T-helper 9 cell (primary cell): ENCODE data around the gene NOL4L.

Experiments
- DNase-seq: peaks from one replicate; pipeline ENCODE4 v3.0.0-alpha.2; 2020

The NOL4L gene

DNA sequence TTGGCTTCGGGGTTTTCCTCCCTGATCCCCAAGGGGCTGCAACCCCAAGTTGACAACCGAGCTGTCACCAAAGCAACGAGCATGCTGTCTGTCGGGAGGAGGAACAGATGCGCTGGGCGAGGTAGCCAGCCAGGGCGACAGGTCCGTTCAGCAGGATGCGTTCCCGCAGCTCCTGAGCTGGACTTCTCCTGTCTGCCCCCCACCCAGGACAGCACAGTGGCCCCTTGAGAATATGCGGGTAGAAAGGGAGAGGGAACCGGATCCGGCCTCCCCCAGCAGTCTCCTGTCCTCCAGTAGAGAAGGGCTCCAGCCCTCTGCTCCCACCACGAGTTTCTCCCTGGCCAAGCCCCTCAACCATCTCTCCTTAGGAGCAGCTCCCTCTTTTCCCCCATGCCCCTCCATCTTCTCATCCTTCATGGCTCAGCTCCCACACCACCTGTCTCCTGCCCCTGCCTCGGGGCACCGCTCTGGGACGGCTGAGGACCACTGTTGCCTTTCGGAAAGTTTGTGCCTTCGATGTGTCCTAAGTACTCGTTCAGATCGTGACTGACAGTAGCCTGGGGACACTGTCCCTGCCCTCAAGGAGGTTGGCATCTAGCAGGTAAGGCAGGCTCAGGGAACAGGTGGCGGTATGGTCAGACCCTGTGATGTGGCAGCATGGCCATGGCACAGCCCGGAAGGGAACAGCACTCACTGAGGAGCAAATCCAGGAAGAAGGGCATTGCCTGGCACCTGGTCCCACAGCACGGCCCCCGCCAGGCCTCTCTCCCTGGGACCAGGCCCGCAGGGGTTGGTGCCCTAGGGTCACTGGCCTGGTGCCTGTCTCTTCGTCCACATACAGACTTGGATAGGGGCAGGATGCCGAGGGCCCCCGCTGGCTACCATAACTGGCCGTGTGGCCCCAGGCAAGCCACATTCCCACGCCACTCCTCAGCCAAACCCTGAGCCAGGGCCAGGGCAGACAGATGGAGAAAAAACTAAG lies 130.7 kb downstream of the NOL4L start:
- DNase-seq = no peak

DNA sequence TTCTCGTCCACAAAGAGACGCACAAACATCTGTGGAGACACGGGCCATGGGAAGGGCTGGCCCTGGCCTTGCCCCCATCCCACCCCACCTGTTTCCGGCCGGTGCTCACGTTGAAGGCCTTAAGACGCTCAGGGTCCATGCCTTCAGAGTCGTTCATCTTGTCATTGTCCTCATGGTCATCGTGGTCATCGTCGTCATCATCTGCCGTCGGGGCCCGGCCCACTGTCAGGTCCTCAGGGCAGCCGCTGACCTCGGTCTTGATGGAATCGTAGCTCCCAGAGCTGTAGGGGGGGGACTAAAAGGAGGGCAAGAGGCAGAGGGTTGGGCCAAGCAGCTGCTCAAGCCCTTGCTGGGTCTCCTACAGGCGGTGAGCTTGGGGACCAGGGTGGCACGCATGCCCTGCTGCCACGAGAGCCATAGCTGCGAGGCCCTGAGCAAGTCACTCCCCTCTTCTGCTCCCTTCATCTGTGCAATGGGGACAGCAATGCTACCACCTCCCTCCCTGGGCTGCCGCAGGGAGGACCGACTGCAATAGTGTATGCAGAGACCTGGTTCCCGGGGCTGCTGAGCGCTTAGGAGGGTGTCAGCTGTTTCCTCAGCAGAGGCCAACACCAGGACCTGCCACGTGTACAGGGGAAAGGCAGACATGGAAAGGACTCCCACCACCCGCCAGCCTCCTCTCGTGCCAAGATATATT lies 131.5 kb downstream of the NOL4L start:
- no peak for DNase-seq

DNA sequence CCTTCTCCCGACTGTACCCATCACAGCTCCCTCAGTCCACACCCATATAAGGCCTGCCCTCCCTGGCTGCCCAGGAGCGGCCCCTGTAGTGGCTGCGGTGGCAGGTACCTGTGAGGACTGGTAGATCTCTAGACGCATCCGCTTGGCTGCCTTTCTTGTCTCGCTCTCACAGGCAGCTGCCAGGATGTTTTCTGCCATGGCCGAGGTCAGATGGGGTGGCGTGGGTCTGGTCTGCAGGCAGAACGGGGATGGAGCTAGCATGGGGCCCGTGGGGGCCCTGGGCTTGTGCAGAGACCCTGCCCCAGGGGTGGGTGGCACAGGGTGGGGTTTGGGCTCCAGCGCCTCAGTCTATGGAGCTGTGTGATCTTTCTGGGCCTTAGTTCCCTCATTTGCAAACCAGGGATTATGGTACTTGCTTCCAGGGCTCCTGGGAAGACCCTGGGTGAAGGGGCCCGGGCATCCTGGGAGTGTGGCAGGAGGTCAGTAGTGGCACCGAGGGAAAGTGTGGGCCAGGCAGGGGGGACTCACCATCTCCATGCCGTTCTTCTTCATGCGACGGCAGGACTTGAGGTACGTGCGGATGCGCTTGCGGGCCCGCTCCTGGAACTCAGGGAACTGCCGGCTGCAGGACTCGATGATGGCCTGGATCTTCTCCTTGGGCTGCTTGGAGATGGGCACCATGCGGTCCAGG lies 132.2 kb downstream of the NOL4L start:
- no peak for DNase-seq

- DNase-seq = no peak
Measured at GRCh38 chr20:32451682-32452461, 133.3 kb downstream of the NOL4L start.

GRCh38 chr20:32451340-32451681 lies 133.8 kb downstream of the NOL4L start:
- no peak for DNase-seq

DNA sequence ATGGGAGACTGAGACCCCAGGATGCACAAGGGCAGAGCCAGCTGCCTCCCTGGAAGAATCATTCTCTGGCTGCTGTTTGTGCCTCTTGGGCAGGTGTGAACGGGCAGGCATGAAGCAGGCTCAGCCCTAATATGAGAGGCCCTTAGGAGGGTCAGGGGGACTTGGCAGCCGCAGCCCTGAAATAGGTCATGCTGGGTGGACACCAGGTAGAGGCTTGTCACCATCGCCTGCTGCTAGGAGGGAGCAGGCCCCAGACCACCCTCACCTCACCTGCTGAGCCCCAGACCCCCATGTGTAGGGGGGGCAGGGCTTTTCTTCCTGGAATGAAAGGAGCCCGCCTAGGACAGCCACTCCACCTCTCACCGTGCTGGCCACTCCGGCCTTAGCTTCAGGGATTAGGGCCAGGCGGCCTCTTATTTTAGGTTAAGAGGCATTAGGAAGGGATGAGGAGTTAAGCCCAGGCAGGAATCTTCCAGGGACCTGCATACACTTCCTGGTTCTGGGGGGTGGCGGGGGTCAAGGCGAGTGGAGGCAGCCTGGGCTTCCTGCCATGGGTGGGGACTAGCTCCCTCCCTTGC lies 134.6 kb downstream of the NOL4L start:
- no peak for DNase-seq

GRCh38 chr20:32449890-32450401 lies 135.2 kb downstream of the NOL4L start:
- no peak for DNase-seq

- no peak for DNase-seq
Measured at GRCh38 chr20:32449057-32449889, 135.9 kb downstream of the NOL4L start.

DNA sequence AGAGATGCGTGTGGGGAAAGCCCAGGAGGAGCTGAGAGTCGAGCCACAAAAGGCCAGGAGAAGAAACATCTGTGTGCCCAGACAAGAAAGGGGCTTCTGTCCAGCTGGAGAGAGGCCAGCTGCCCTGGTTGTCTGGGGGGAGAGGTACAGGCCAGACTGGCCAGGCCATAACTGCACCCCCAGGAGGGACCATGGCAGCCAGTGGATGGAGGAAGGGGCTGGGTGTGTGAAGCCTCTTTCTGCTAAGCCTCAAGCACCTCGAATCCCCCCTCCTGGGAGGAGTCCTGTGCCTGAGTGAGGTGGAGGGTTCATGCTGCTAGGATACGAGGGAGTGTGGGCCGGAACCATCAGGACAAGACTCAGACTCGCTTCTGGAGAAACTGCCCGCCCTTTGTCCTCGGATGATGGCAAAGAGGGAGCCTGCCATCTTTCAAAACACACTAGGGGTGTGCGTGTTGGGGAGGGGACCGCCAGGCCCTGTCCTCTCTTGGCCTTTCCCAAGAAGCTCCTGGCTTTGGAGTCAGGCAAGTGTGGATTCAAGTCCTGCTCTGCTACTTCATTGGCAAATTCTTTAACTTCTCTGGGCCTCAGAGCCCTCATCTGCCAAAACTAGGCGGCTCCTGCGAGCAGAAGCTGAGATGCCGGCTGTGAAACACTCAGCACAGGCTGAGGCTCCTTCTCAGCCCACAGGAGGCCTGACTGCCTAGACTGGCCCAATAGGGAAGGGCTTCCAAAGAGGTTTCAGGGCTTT lies 136.7 kb downstream of the NOL4L start:
- DNase-seq = no peak

DNA sequence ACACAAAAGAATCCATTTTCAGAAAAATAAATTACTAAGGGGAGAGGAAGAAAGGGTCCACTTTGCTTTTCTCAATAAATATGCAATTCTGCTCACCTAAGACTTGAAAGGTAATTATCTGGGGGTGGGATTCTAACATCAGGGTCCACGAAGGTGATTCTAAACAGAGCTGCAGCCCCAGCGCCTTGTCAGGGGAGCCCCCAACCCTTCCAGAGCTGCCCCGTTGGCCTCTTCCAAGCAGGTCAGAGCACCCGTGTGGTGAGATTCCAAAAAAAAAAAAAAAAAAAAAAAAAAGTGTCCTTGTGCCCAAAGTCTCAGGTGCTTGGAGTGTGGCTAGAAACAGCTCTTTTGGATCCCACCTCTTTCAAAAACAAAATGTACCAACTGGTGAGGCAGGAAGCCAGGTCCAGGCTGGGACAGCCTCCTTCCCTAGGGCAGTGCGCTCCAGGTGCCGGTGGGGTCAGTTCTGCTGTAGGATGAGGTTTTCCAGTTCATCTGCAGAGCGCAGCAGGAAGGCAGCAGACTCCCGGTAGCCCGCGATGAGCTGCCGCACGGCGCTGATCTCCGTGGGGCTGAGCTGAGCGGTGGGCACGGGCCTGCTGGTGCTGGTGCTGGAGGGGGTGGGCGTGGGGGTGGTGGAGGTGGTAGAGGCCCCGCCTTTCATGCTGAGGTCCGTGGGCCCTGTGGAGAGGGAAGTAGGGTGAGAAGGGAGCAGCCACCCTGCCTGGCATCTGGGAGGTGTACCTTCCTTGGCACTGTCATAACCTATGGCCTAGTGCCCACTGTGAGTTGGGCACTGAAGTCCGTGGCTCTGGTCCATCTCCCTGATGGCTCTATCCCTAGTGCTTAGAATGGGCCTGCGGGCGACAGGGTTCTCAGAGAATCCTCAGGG lies 137.8 kb downstream of the NOL4L start:
- DNase-seq = no peak

- DNase-seq = no peak
Measured at GRCh38 chr20:32446301-32447100, 138.6 kb downstream of the NOL4L start.

DNA sequence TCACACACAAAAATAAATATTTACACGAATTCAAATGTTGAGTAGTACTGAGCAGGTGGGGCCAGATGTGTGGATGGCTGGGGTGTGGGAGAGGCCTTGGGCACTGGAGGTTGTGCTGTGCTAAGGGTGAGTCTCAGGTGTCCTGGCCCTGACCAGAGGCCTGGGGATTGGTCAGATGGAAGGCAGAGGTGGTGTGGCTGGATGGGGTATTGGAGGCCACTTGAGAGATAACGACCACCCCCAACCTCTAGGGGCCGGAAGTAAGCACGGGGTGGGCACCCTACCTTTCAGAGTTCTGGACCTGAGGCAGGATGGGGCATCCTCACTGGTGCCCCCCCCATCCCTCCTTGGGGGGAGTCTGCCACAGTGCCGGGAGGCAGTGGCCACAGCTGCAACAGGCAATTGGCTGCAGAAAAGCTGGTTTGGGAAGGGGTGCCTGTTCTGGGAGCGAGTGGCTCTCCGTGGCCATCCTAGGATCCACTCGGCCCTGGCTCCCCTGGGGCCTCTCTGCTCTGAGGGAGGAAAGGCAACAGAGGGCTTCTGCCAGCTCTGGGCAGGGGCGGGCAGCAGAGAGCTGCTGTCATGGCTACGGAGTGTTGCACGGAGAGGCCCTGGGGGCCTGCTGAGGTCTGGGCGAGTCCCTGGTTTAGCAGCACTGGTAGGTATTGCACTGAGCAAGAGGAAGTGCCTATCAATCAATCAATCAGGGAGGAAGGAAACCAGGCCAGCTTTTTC lies 139.4 kb downstream of the NOL4L start:
- DNase-seq = no peak

DNA sequence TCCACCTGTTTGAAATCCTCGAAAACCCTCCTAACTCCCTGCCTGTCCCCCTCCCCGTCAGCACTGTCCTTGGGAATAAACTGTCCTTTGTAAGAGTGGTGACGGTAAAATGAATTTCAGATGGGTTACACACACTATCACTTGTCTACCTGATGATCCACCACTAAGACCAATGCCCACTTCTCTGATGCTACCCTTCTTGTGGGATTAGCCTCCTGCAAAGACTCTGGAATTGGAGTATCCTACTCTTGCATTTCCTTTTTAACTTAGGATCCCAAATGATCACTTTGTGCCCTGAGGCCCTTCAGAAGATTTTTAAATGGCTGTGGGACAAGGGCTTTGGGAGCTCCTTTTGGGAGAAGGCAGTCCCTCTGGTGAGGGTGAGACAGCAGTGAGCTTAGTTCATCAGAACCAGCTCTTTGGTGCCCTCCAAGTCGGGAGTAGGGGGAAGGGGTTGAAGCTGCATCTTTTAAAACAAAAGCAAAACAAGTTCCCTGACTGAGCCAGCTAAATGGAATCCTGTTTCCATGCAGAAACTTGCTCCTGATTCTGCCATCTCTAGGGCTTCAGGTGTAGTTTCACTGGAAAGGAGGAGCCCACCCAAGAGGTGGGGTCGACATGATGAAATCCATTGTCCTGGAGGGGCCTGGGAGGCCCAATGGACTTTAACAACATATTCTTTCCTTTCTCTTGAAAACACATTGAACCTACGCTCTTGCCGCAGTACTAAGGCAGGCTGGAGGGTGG lies 140.5 kb downstream of the NOL4L start:
- no peak for DNase-seq

DNA sequence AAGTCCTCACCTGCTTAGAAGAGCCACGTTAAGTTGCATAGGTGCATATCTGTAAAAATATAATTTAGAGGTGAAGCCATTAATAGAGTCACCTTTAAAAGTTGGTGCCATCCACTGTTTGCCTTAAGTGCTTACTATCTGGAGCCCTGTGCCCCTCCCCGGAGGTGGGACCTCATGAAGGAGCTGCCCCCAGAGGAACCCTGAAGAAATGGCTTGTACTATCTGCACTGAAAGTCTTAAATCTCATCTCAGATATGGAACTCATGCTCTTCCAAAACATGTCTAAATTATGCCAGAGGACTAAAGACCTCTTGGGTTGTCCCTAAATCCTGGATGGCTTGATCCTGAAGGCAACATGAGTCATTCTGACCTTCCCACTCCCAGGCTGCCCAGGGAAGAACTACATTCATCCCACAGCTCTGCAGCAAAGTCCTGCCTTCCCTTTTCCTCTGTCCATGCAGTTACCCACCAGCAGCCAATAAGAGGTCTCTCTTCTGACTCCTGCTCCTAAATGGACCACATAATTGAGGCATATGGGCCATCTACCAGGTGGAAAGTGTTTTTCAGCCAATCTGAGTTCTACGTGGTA lies 141.7 kb downstream of the NOL4L start:
- DNase-seq = no peak

DNA sequence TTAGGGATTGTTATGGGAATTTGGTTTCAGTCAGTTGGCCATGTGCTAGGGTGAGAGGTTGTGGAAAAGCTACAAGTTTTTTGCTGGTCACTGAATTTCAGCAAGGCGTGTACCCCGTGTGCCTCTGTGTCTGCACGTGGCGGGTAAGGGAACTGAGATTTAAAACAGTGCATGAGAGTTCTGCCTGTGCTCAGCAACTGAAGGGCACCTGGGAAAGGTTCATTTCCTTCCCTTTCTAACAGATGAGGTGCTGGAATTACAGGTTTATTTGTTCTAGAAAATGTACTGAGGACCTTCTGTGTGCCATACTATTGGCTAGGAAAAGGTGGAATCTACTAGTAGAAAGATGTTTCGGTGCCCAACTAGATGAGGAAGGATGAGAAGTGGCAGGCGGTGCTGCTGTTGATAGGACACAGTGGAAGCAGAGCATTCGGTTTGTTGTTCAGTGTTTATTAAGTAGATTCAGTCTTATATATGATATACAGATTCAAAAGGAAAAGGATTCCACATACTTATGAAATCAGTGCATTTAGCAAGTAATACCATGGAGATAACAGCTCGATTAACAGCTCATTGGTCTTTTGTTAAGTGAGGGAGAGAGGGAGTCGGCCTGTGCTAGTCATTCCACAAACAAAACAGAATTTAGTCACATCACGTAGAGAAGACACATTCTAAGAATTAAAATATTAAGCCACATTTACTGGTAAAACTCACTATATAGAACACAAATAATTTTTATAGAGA lies 142.3 kb downstream of the NOL4L start:
- DNase-seq = no peak

DNA sequence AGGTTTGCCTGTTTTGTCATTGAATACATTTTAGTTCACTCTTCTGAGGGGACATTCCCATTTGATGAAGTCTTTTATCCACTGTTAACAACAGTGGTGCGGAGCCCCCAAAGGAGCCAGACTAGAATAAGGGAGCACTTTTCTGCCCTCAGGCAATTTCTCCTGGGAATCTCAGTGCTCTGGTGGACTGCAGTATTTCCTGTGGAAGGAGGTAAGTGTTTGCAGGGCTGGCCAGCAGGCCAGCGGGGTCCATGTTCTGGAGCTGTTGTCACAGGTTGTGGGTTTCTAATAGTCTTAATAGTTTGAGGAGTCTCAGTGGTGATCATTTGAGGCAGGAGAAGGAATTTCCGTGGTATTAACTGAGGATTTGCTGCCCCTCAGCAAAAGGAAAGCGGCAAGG lies 143.5 kb downstream of the NOL4L start:
- DNase-seq = no peak
